Measurements from ENCODE around the gene FBXO33.

DNA sequence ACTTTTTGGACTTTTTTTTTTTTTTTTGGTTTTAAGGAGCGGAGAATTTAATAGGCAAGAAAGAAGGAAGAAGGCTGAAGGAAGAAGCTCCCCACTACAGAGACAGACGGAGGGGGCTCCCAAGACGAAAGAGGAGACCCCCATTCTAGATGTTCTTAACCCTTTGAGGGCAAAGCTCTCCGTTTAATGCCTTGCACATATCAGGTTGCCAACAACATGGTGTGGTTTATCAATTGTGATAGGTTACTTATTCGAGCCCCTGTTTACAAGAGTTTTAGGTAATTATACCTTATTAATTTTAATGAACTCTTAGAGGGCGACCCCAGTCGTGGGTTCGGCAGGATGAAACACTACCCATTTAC, 1.2 kb upstream of the FBXO33 start:
- TF ChIP-seq, protein P1, sequence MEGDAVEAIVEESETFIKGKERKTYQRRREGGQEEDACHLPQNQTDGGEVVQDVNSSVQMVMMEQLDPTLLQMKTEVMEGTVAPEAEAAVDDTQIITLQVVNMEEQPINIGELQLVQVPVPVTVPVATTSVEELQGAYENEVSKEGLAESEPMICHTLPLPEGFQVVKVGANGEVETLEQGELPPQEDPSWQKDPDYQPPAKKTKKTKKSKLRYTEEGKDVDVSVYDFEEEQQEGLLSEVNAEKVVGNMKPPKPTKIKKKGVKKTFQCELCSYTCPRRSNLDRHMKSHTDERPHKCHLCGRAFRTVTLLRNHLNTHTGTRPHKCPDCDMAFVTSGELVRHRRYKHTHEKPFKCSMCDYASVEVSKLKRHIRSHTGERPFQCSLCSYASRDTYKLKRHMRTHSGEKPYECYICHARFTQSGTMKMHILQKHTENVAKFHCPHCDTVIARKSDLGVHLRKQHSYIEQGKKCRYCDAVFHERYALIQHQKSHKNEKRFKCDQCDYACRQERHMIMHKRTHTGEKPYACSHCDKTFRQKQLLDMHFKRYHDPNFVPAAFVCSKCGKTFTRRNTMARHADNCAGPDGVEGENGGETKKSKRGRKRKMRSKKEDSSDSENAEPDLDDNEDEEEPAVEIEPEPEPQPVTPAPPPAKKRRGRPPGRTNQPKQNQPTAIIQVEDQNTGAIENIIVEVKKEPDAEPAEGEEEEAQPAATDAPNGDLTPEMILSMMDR (conservative IDR thresholded peaks at IDR 0.05; ENCODE audit: low read length) = no peak
- no peak for TF ChIP-seq EZH2phosphoT487 (IDR thresholded peaks at IDR 0.05; ENCODE audit: borderline replicate concordance)

Measured in Loucy (cell line).